ENCODE data around the gene TAF4. TPM values are rescaled to one million over a fixed set of nuclear protein-coding genes. Genes with fewer than 3 reads are reported as not detected.
A peak's percentile ranks its signal among the peaks of the same experiment; 100 is the strongest.

Gene TAF4
- total and polyA plus RNA-seq, 2 of the 13 experiments (the other 11 are each of a cell fraction or from before 2014, with no cell fraction given) = 5.9 to 12.0 TPM

GRCh38 chr20:62065674-62066338 is at the start of gene TAF4 (continued):
- TF ChIP-seq NFAT5 (CRISPR knock-in tag; IDR thresholded peaks at IDR 0.05) = 0 out of 2 replicates have a peak, but pooled peaks have one; percentile 58
- 0 out of 2 replicates have a peak, but pooled peaks have one; percentile 40 for TF ChIP-seq DNMT1 (CRISPR knock-in tag; IDR thresholded peaks at IDR 0.05)
- peak; percentile 62; the same call in 1 of the 2 replicates for TF ChIP-seq ZNF639 (CRISPR knock-in tag; conservative IDR thresholded peaks at IDR 0.05)
- no peak; the same call in 1 of the 2 replicates for TF ChIP-seq ZSCAN12 (CRISPR knock-in tag; IDR thresholded peaks at IDR 0.05)
- TF ChIP-seq POLR2A (IDR thresholded peaks at IDR 0.05; ENCODE audit: insufficient read depth in 1 of 2, low read depth in 2 of 2, low read length in 2 of 2) = peak; percentile 92 to 95
- no peak for TF ChIP-seq XBP1 (CRISPR knock-in tag; IDR thresholded peaks at IDR 0.05)
- TF ChIP-seq ZNF556 (CRISPR knock-in tag; IDR thresholded peaks at IDR 0.05; ENCODE audit: borderline replicate concordance) = peak; percentile 61; the same call in 1 of the 2 replicates
- TF ChIP-seq POLR2AphosphoS5 (IDR thresholded peaks at IDR 0.05; ENCODE audit: low read depth, low read length) = peak; percentile 74
- 0 out of 4 replicates have a peak, but pooled peaks of 1 of the 2 experiments have one; percentile 22 for TF ChIP-seq EP300 (IDR thresholded peaks at IDR 0.05; ENCODE audit: low read depth in 2 of 2, low read length in 2 of 2)
- no peak for TF ChIP-seq EP300 (CRISPR knock-in tag; IDR thresholded peaks at IDR 0.05; ENCODE audit: borderline replicate concordance)
- peak; percentile 92 for TF ChIP-seq RBFOX2 (IDR thresholded peaks at IDR 0.05; ENCODE audit: low read depth, low read length)
- TF ChIP-seq MAFG (CRISPR knock-in tag; IDR thresholded peaks at IDR 0.05) = no peak
- peak; percentile 64; the same call in 1 of the 2 replicates for TF ChIP-seq YEATS4 (CRISPR knock-in tag; IDR thresholded peaks at IDR 0.05; ENCODE audit: borderline replicate concordance)
- TF ChIP-seq ZNF687 (CRISPR knock-in tag; IDR thresholded peaks at IDR 0.05) = 0 out of 2 replicates have a peak, but pooled peaks have one; percentile 8
- peak; percentile 64 for TF ChIP-seq ZNF138 (CRISPR knock-in tag; IDR thresholded peaks at IDR 0.05; ENCODE audit: low read depth)
- TF ChIP-seq ZNF234 (CRISPR knock-in tag; conservative IDR thresholded peaks at IDR 0.05) = 0 out of 2 replicates have a peak, but pooled peaks have one; percentile 44
- no peak for TF ChIP-seq ZNF720 (CRISPR knock-in tag; IDR thresholded peaks at IDR 0.05)

Measured in HepG2 (cell line).